Left lobe of liver (tissue), 2 donors: ENCODE measurements around the gene SH3BP1. TPM values are rescaled to one million over a fixed set of nuclear protein-coding genes. Genes with fewer than 3 reads are reported as not detected.

Source experiments
- ATAC-seq: fragments of 200-7000 bp; cut with Tn5 transposase; one replicate; pipeline ENCODE4 v1.9.1; 2020; ENCODE audit warnings: mild to moderate bottlenecking, moderate library complexity
- DNase-seq: peaks from one replicate; pipeline ENCODE4 v3.0.0-alpha.2; 2020; ENCODE audit warnings: low spot score
- total RNA-seq: library from RNA; stranded (reverse); gene quantifications from one replicate; pipeline ENCODE4 v1.2.1, GENCODE V29; 2021
- donor health status: DM: no; HTN: no; CAD: no; lungs with moderate emphysema.
- donor health status: DM: no; HTN: yes; CAD: no.

SH3BP1 gene
- total RNA-seq, 1 donor from 2014 or later, result 3.0 TPM

GRCh38 chr22:37703906-37704305 lies 64.4 kb downstream of the SH3BP1 start:
- DNase-seq, result no peak
- ATAC-seq, result no peak

GRCh38 chr22:37704645-37705044 lies 65.2 kb downstream of the SH3BP1 start:
- ATAC-seq (no peak), DNase-seq (no peak)

- DNase-seq, result no peak
- no peak for ATAC-seq
Measured at GRCh38 chr22:37705205-37705604, 65.7 kb downstream of the SH3BP1 start.

Other genes with a start within 250 kb of the SH3BP1 start
- gene ELFN2, start 212.2 kb upstream of the SH3BP1 start, total RNA-seq, result 0.23 TPM
- gene MFNG, start 153.3 kb upstream of the SH3BP1 start, total RNA-seq, result 8.0 TPM
- gene CARD10, start 120.3 kb upstream of the SH3BP1 start, total RNA-seq, result 22.4 TPM
- 38.9 TPM for gene CDC42EP1, start 79.2 kb upstream of the SH3BP1 start, total RNA-seq
- gene LGALS2, start 59.6 kb upstream of the SH3BP1 start, total RNA-seq, result 0.65 TPM
- gene GGA1, start 30.8 kb upstream of the SH3BP1 start, total RNA-seq, result 27.3 TPM
- 40.9 TPM for gene PDXP, start 19.1 kb downstream of the SH3BP1 start, total RNA-seq
- gene LGALS1, start 36.0 kb downstream of the SH3BP1 start, total RNA-seq, result 115 TPM
- 9.9 TPM for gene NOL12, start 46.7 kb downstream of the SH3BP1 start, total RNA-seq
- gene TRIOBP, start 57.4 kb downstream of the SH3BP1 start, total RNA-seq, result 15.7 TPM
- 49.6 TPM for gene GCAT, start 168.3 kb downstream of the SH3BP1 start, total RNA-seq
- 0.65 TPM for gene GALR3, start 183.7 kb downstream of the SH3BP1 start, total RNA-seq
- gene ANKRD54, start 204.7 kb downstream of the SH3BP1 start, total RNA-seq, result 9.7 TPM
- 136 TPM for gene EIF3L, start 209.8 kb downstream of the SH3BP1 start, total RNA-seq